NCI-H2196 treated with DMSO at 0.1 percent for 48 hours (cell line): ENCODE measurements around the gene DNAH3.
"Not testable (repeated sequence)": the region's sequence is repeated elsewhere in the genome, so short reads cannot be mapped to it uniquely, and the experiment has no call there.

ENCODE experiments used
- DNase-seq: peaks from one replicate; lab custom pipeline; 2025; ENCODE audit not compliant: unreplicated experiment; lab: John Stamatoyannopoulos, UW

DNAH3 gene

GRCh38 chr16:21130811-21131210 lies 19.8 kb downstream of the DNAH3 start:
- DNase-seq, result no peak

DNA sequence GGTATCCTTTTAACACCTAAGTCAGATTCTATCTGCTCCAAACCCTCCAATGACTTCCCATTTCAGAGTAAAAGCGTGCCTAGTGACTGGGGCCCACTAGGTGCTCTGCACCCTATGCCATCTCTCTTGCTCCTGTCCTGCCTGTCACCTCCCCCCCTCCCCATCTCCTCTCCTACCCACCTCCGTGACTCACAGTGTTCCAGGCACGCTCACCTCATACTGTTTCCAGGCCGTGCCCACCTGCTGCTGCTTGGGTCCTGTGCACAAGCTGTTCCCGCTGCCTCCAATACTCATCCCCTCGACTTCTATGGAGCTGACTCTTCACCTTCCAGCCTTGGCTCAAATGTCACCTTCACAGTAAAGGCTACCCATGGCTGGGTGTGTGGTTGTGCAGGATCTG lies 21.7 kb downstream of the DNAH3 start:
- DNase-seq, result no peak

DNA sequence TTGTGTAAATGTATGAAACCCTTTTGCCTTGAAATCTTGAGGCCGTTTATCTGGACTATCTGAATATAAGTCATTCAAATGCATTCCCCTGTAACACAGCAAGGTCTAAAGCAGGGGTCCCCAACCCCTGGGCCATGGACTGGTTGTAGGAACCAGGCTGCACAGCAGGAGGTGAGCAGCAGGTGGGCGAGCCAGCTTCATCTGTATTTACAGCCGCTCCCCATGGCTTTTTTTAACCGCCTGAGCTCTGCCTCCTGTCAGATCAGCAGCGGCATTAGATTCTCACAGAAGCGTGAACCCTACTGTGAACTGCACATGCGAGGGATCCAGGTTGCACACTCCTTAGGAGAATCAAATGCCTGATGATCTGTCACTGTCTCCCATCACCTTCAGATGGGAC lies 24.1 kb downstream of the DNAH3 start:
- no peak for DNase-seq

GRCh38 chr16:21125191-21125590 lies 25.5 kb downstream of the DNAH3 start:
- DNase-seq, result no peak

GRCh38 chr16:21120976-21121520 lies 29.6 kb downstream of the DNAH3 start:
- no peak for DNase-seq

DNA sequence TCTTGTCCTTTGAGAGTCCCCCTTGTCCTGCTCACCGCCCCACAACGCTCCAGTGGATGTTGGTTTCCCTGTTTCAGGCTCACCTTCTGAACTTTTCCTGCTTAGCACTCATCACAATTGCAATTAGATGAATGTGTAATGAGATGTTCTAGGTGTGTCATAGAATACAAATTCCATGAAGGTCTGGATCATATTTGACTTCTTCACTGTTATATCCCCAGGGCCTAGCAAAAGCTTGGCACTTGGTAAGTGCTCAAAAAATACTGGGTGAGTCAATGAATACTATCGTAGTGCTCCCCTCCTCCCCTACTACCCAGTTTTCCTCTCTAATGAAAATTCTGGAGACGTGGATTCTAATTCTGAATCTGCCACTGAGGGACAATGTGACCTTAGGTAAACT lies 33.1 kb downstream of the DNAH3 start:
- DNase-seq, result no peak

- no peak for DNase-seq
These were observed 34.4 kb downstream of the DNAH3 start for GRCh38 chr16:21116148-21116693.

DNA sequence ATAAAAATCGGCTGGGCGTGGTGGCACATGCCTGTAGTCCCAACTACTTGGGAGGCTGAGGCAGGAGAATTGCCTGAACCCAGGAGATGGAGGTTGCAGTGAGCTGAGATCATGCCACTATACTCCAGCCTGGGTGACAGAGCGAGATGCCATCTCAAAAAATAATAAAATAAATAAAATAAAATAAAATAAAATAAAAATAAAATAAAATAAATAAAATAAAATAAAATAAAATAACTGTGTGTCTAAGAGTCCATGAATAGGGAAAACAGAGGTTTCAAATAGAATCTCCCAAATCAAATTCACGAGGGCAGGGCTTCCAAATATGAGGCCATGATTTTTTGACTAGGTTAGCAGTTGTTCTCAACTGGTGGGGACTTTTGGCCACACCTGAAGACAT lies 35.1 kb downstream of the DNAH3 start:
- DNase-seq, result not testable (repeated sequence)

- no peak for DNase-seq
These were observed 46.4 kb downstream of the DNAH3 start for GRCh38 chr16:21103941-21104860.

- no peak for DNase-seq
These were observed 48.8 kb downstream of the DNAH3 start for GRCh38 chr16:21101631-21102420.

- DNase-seq, result no peak
These were observed 50.2 kb downstream of the DNAH3 start for GRCh38 chr16:21100447-21100846.

GRCh38 chr16:21097151-21097550 lies 53.5 kb downstream of the DNAH3 start:
- no peak for DNase-seq

DNA sequence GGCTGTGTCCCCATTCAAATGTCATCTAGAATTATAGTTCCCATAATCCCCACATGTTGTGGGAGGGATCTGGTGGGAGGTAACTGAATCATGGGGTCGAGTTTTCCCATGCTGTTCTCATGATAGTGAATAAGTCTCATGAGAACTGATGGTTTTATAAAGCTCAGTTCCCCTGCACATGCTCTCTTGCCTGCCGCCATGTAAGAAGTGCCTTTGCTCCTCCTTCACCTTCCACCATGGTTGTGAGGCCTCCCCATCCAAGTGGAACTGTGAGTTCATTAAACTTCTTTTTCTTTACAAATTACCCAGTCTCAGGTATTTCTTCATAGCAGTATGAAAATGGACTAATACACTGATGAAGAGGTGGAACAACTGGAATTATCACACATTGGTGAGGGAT lies 55.9 kb downstream of the DNAH3 start:
- DNase-seq, result not testable (repeated sequence)

DNA sequence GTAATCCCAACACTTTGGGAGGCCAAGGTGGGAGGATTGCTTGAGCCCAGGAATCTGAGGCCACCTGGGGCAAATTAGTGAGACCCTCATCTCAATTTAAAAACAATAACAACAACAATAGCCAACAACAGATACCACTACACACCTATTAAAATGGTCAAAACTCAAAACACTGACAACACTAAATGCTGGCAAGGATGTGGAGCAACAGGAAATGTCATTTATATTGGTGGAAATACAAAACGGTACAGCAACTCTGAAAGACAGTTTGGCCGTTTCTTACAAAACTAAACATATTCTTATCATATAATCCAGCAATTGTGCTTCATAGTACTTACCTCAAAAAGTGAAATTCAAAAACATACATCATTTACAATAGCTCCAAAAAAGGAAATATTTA lies 57.7 kb downstream of the DNAH3 start:
- DNase-seq, result no peak

- no peak for DNase-seq
These were observed 61.8 kb downstream of the DNAH3 start for GRCh38 chr16:21088646-21089538.

DNA sequence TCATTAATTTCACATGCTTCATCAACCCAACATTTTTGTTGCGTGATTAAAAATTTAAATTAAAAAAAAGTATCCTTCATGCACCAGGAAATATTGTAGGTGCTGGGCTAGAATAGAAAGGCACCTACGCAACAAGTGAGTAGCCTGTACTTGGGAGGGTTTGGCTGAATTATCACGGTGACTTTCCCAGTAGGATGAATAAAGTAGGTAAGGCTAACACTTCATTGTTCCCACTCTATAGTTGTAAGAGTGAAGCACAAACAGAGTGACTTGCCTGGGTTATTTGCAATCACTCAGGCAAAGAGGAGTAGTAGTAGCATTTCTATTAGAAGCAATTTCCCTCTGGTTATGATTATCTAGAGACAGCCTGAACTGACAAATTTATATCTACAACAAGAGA lies 62.5 kb downstream of the DNAH3 start:
- DNase-seq, result no peak

DNA sequence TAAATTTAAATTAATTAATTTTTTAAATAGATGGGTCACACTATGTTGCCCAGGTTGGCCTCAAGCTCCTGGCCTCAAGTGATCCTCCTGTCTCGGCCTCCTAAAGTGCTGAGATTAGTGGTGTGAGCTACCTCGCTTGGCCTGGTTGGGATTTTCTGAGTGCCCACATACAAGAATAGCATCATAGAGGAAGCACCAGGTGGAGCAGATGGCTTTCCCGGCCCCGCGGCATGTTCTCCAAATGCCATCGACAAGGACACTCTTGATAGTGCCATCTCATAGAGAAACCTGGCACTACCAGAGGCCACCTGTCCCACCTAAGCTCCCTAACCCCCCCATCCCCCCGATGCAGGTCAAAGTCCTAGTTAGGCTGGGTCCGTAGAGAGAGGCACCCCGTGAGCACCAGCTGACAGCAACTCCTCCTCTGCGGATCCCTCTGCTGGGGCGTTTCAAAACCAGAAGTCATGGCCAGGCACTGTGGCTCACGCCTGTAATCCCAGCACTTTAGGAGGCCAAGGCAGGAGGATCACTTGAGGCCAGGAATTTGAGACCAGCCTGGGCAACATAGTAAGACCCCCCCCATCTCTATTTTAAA lies 65.9 kb downstream of the DNAH3 start:
- DNase-seq, result no peak

GRCh38 chr16:21083729-21084268 lies 66.8 kb downstream of the DNAH3 start:
- peak; percentile 12 for DNase-seq

DNA sequence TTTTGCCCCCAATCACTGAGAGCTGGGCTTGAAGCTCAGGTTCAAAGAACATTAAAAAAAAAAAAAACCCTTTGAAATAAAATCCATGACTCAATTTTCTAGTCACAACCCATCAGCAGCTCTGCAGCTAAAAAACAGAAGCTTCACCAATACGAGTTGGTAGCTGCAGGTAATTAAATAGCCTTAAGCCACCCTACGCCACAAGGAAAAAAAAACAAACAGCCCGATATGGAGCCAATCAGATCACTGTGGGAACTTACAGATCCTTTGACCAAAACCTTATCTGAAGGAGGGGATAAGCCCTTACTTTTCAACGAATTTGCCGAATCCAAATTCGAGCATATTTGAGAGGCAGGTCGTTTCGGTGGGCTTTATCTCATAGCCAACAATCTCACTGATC lies 69.3 kb downstream of the DNAH3 start:
- DNase-seq, result no peak

GRCh38 chr16:21078563-21078962 lies 72.1 kb downstream of the DNAH3 start:
- DNase-seq, result no peak
